Measurements from ENCODE around the gene SHLD1. TPM values are rescaled to one million over a fixed set of nuclear protein-coding genes. Genes with fewer than 3 reads are reported as not detected.

The SHLD1 gene
- total RNA-seq, 1 donor: 2.0 TPM

DNA sequence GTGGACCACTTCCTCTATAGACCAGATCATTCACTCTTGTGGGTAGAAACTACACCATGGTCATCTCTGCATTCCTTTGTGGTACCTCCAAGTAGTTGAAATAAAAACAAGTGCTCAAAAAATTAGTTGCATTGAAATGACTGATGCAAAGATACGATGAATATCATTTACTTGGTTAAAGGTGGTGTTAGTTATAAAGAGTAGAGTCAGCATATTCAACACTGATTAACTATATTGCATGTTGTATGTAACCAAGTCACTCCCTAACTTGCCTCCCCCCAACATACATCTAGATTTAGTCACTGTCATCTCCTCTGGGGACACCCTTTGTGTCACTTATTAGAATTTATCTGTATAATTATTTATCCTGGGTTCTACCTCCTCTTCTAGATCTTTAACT, 77.7 kb downstream of the SHLD1 start:
- TF ChIP-seq, protein P1, sequence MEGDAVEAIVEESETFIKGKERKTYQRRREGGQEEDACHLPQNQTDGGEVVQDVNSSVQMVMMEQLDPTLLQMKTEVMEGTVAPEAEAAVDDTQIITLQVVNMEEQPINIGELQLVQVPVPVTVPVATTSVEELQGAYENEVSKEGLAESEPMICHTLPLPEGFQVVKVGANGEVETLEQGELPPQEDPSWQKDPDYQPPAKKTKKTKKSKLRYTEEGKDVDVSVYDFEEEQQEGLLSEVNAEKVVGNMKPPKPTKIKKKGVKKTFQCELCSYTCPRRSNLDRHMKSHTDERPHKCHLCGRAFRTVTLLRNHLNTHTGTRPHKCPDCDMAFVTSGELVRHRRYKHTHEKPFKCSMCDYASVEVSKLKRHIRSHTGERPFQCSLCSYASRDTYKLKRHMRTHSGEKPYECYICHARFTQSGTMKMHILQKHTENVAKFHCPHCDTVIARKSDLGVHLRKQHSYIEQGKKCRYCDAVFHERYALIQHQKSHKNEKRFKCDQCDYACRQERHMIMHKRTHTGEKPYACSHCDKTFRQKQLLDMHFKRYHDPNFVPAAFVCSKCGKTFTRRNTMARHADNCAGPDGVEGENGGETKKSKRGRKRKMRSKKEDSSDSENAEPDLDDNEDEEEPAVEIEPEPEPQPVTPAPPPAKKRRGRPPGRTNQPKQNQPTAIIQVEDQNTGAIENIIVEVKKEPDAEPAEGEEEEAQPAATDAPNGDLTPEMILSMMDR (IDR thresholded peaks at IDR 0.05; ENCODE audit: insufficient read depth, low read length): no peak
- no peak overlapping the region for H3K4me3 ChIP-seq (ENCODE audit: low read depth, low read length)
- no peak for DNase-seq (ENCODE audit: low read depth)

DNA sequence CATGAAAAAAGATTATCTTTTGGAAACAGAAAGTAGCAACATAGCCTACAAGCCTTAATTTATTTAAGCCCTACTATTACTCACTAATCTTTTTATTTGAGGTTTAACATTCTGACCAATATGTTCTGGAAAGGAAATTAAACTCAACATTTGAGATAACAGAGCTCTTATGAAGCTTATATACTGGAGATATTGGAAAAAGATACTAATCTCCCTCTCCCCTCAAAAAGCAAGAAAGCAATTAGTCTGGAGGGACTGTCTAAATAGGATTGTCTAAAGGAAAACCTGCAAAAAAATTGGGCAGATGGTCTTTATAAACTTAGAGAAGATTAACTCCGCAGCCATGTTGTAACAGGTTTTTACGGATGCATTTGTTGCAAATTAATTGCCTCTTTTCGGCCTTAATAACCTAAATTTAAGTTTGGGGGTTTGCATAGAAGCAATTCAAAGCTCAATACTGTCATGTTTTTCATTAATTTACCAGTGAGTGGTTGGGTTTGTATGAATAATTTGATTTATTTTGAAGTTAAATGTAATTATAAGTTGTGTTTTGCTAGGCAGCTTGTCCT, 79.1 kb downstream of the SHLD1 start:
- TF ChIP-seq, protein P1 (IDR thresholded peaks at IDR 0.05; ENCODE audit: insufficient read depth, low read length): no peak
- H3K4me3 ChIP-seq (ENCODE audit: low read depth, low read length): no peak overlapping the region
- no peak for DNase-seq (ENCODE audit: low read depth)

DNA sequence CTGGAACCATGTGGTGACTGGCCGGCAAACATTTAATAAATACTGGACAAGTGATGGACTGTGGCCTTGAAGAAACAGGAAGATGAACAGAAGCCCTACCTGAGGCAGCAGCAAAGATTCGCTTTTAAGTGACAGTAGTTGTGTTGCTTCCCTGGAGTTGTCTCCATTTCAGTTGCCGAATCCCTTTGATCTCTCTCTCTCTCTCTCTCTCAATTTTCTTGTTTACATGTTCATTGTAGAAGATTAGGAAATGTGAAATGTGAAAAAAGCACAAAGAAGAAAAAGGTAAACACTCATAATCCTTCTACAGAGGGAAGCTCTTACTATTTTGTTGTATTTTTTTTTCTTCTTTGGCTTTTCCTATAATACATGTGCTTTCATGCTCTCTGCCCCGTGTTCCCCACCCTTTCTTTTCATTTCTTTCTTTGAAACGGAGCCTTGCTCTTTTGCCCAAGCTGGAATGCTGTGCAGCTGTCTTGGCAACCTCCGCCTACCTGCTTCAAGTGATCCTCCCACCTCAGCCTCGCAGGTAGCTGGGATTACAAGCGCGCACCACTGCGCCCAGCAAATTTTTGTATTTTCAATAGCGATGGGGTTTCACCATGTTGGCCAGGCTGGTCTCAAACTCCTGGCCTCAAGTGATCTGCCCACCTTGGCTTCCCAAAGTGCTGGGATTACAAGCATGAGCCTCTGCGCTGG, 81.5 kb downstream of the SHLD1 start:
- no peak overlapping the region for H3K4me3 ChIP-seq (ENCODE audit: low read depth, low read length)
- TF ChIP-seq, protein P1 (IDR thresholded peaks at IDR 0.05; ENCODE audit: insufficient read depth, low read length): no peak
- DNase-seq (ENCODE audit: low read depth): no peak

DNA sequence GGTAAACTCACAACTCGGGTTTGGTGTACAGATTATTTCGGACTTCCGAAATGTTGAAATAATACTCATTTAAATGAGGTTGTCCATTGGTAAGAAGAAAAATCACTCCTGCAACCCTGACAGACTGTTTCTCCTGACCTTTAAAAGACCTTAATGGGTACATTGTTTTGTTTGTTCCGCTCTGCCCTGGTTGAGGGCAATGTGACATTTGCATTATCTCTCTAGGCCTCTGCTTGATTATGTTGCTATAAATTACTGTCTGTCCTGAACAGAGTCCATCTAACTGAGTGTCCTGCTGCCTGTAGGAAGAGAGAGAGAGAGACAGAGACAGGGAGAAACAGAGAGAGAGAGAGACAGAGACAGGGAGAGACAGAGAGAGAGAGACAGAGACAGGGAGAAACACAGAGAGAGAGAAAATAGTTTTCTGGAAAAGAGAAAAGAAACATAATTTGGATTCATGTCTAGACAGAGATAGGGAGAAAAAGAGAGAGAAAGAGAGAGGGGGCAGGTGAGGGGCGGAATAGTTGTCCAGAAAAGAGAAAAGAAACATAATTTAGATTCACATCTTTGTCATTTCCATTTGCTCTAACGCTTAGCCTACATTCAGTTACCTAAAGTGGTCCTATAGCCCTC, 83.2 kb downstream of the SHLD1 start:
- H3K4me3 ChIP-seq (ENCODE audit: low read depth, low read length): no peak overlapping the region
- TF ChIP-seq, protein P1 (IDR thresholded peaks at IDR 0.05; ENCODE audit: insufficient read depth, low read length): no peak
- DNase-seq (ENCODE audit: low read depth): no peak

DNA sequence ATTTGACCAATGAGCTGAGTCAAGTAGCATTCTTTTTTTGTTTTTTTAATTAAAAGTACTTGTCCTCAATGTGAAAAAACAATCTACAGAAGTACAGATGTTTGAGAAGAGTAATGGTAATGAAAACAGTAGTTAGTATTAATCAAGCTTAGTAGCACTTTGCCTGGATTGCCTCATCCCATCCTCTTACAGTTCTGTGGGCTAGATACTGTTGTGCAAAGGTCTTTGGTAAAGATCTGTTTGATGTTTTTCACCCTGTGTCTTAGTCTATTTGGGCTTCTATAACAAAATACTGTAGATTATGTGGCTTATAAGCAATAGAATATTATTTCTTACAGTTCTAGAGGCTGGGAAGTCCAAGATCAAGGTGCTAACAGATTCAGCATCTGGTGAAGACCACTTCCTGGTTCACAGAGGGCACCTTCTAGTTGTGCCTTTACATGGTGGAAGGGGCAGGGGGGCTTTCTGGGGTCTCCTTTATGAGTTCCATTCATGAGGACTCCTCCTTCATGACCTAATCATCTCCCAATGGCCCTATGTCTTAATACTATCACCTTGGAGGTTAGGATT, 84.3 kb downstream of the SHLD1 start:
- TF ChIP-seq, protein P1 (IDR thresholded peaks at IDR 0.05; ENCODE audit: insufficient read depth, low read length): no peak
- H3K4me3 ChIP-seq (ENCODE audit: low read depth, low read length): no peak overlapping the region
- no peak for DNase-seq (ENCODE audit: low read depth)

DNA sequence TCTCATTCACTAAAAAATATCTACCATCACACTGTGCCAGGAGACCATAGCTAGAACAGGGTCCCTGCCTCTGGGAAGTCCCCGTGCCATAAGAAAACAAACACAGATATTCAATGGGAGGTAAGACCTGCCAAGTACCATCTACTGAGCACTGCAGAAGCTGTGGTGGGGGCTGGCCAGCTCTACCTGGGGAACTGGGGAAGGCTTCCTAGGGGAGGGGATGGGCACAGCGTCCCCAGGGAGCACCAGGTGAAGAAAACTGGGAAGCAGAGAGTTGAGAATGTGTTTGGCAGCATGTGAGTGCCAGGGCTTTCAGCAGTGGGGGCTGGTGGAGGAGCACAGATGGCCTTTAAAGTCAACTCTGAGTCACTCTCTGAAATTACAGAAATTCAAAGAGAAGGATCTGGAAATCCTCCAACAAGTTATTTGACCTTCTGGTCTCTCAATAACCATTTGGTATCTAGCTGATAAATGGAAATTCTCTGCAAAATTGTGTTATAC, 85.2 kb downstream of the SHLD1 start:
- TF ChIP-seq, protein P1 (IDR thresholded peaks at IDR 0.05; ENCODE audit: insufficient read depth, low read length): no peak
- no peak overlapping the region for H3K4me3 ChIP-seq (ENCODE audit: low read depth, low read length)
- DNase-seq (ENCODE audit: low read depth): peak; percentile 48

All from fibroblast of the aortic adventitia (primary cell).